MM.1S (cell line): ENCODE data around the gene EPHB1.

Experiments
- CTCF ChIP-seq: fragments of 300-600 bp; sonication (generic); IDR thresholded peaks from 2 replicates; pipeline ENCODE4 v1.5.1; 2016; ENCODE audit warnings: antibody characterized with exemption, low read length, mixed read lengths
- EZH2 ChIP-seq: fragments of 300-600 bp; sonication (generic); optimal IDR thresholded peaks from 2 replicates; pipeline ENCODE3; 2017; ENCODE audit warnings: low read depth, mild to moderate bottlenecking, antibody characterized with exemption, low read length, mixed read lengths

DNA sequence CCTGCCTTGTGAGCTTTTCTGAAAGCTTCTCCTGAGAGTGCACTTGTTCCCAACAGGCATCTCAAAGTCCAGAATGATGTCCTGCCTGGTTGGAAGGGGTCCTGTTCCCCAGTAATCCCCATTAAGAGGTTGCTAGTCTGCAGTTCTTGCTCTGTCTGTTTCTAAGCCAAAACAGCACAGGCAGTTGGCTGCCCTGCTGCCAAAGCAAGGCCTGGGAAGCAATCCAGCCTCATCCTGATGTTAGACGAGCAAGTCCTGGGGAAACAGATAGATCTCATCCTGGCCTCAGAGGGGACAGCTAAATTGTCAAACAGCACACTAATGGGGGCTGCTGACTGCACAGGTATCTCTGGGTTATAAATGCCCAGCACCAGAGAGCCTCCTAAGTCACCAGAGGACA, 198.0 kb downstream of the EPHB1 start:
- TF ChIP-seq EZH2, result no peak
- TF ChIP-seq CTCF, result no peak
